DMS 273 (cell line): ENCODE measurements around the gene GLIPR2.
"Not testable (repeated sequence)": the region's sequence is repeated elsewhere in the genome, so short reads cannot be mapped to it uniquely, and the experiment has no call there.

Experiments
- DNase-seq: peaks from one replicate; lab custom pipeline; 2025; ENCODE audit not compliant: unreplicated experiment; lab: John Stamatoyannopoulos, UW

The GLIPR2 gene

GRCh38 chr9:36136272-36136893, at the start of gene GLIPR2:
TSS of gene GLIPR2 (plus strand) at chr9:36136733. CDS start at chr9:36136779, 46 bp downstream.
- peak; percentile 87 for DNase-seq

GRCh38 chr9:36087054-36087453, 49.5 kb upstream of the GLIPR2 start:
- DNase-seq, result not testable (repeated sequence)

- DNase-seq, result no peak
Measured at GRCh38 chr9:36088020-36088419, 48.5 kb upstream of the GLIPR2 start.

GRCh38 chr9:36091026-36091953, 45.2 kb upstream of the GLIPR2 start:
- no peak for DNase-seq

- no peak for DNase-seq
Measured at GRCh38 chr9:36092014-36092413, 44.5 kb upstream of the GLIPR2 start.

GRCh38 chr9:36092509-36093215, 43.9 kb upstream of the GLIPR2 start:
- DNase-seq, result no peak

GRCh38 chr9:36093384-36093783, 43.1 kb upstream of the GLIPR2 start:
- no peak for DNase-seq

GRCh38 chr9:36099718-36100117, 36.8 kb upstream of the GLIPR2 start:
- no peak for DNase-seq

- DNase-seq, result no peak
Measured at GRCh38 chr9:36100532-36100931, 36.0 kb upstream of the GLIPR2 start.

- DNase-seq, result no peak
Measured at GRCh38 chr9:36101916-36102741, 34.4 kb upstream of the GLIPR2 start.

- peak; percentile 85 for DNase-seq
Measured at GRCh38 chr9:36102742-36103495, 33.6 kb upstream of the GLIPR2 start.

- DNase-seq, result no peak
Measured at GRCh38 chr9:36109071-36109470, 27.5 kb upstream of the GLIPR2 start.

- DNase-seq, result peak; percentile 10
Measured at GRCh38 chr9:36110434-36110833, 26.1 kb upstream of the GLIPR2 start.

- no peak for DNase-seq
Measured at GRCh38 chr9:36112516-36112915, 24.0 kb upstream of the GLIPR2 start.

- DNase-seq, result no peak
Measured at GRCh38 chr9:36113999-36114398, 22.5 kb upstream of the GLIPR2 start.

- DNase-seq, result no peak
Measured at GRCh38 chr9:36116593-36116992, 19.9 kb upstream of the GLIPR2 start.

- DNase-seq, result no peak
Measured at GRCh38 chr9:36118201-36118600, 18.3 kb upstream of the GLIPR2 start.

- DNase-seq, result no peak
Measured at GRCh38 chr9:36118706-36119105, 17.8 kb upstream of the GLIPR2 start.

- no peak for DNase-seq
Measured at GRCh38 chr9:36119476-36119875, 17.1 kb upstream of the GLIPR2 start.

- no peak for DNase-seq
Measured at GRCh38 chr9:36120705-36121104, 15.8 kb upstream of the GLIPR2 start.
